ENCODE measurements around the gene NAT14.
"Not testable (repeated sequence)": the region's sequence is repeated elsewhere in the genome, so short reads cannot be mapped to it uniquely, and the experiment has no call there.

NAT14 gene, protein sequence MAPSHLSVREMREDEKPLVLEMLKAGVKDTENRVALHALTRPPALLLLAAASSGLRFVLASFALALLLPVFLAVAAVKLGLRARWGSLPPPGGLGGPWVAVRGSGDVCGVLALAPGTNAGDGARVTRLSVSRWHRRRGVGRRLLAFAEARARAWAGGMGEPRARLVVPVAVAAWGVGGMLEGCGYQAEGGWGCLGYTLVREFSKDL
- total RNA-seq, result 0.25 to 1.3 (median 0.60) reads per million in 18 experiments

GRCh38 chr19:55484593-55485438, at the start of gene NAT14:
Gene NAT14 (plus strand): TSS chr19:55485188. CDS start chr19:55485709, 521 bp downstream.
- DNase-seq, result peak in 1 of 2 donors; percentile 30

DNA sequence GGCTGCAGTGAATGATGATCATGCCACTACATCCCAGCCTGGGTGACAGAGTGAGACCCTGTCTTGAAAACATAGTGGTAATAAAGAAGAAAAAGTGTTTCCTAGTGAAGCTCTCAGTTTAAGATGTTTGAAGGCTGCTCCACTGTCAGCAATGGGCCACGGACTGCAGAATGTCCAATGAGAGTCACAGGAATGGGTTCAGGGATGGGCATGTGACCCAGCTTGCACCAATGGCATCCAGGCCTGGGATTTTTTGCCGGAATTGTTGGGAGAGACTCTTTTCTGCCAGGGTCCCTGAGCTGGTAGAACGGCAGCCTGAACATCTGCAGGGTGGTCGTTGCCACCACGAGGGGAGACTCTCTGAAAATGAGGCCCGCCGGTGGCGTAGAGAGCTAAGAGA, 48.1 kb upstream of the NAT14 start:
- no peak for DNase-seq

DNA sequence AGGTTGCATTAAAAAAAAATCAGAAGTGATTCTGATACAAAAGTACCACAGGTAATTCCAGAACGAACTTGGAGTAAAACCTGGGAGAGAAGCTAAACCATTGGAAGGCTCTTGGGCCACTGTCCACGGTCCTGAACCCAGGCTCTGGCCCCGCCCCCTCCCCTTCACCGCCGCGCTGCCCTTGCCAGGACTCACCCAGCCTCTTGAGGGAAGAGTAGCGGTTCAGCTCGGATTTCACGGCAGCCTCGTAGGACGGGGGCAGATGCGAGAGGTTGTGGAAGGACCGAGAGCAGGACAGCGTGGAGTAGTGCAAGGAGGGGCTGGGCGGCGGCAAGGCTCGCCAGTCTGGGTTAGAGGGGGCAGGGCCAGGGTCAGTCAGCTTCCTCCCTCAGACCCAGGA, 47.6 kb upstream of the NAT14 start:
- DNase-seq, result peak; percentile 47

DNA sequence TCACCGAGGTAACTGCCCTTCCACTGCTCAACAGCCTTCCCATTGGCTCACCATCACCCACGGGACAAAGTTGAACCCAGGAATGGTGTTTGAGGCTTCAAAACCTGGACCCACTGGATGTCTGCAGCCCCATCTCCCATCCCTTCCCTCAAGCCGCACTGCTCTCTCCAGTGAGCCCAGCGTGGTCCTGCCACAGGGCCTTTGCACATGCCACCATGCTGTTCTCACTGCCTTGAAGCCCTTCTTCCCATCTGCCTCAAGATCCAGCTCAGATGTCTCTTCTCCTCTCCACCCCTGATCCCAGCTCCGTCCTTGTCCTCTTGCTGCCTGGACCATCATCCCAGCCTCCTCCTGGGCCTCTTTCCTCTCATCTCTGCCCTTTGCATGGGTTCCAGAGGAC, 45.9 kb upstream of the NAT14 start:
- no peak for DNase-seq

DNA sequence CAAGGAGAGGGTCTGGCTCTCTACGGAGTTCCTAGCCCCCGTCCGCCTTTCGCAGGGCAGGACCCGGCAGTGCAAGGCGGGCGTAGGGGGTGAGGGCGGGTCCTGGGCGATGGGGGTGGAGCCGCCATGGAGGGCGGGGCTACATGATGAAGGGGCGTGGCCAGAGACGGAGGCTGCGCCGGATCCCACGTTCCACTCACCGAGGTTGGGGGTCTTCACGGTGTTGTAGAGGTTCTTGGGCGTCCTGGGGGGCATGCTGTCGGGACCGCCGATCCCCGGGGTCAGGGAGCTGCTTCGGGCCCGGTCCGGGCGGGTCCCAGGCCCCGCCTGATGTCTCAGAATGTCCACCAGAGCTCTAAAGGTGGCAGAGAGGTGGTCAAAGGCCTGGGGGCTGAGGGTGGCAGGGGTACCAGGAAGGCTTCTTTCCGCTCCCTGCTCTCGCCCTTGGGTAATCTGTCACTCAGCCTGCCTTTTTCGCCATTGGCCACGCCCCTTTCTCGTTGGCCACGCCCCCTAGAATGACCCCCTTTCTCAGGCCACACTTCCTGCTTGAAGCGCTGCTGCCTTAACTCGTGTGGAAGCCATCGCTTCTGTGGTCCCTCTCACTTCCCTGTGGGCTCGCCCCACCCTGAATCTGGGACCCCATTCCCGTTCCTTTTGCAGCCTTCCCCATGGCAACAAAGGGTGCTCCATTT, 44.4 kb upstream of the NAT14 start:
- no peak for DNase-seq

DNA sequence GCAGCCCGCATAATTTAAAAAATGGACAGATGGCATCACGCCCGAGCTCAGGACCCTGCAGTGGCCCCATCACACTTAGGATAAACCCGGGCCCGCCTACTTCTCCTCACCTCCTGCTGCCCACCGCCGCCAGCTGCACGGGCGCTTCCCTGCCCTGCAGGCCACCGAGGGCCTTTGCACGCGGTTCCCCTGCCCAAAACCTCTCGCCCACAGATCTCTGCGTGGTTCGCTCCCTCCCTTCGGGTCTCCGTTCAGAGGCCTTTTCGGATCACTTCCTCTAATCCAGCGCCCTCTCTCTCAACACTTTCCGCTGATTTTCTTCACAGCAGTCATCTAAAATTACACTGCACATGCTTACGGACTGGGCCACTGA, 43.7 kb upstream of the NAT14 start:
- DNase-seq, result peak; percentile 51 to 53

- no peak for DNase-seq
Observed at GRCh38 chr19:55441692-55442321, 43.2 kb upstream of the NAT14 start.

DNA sequence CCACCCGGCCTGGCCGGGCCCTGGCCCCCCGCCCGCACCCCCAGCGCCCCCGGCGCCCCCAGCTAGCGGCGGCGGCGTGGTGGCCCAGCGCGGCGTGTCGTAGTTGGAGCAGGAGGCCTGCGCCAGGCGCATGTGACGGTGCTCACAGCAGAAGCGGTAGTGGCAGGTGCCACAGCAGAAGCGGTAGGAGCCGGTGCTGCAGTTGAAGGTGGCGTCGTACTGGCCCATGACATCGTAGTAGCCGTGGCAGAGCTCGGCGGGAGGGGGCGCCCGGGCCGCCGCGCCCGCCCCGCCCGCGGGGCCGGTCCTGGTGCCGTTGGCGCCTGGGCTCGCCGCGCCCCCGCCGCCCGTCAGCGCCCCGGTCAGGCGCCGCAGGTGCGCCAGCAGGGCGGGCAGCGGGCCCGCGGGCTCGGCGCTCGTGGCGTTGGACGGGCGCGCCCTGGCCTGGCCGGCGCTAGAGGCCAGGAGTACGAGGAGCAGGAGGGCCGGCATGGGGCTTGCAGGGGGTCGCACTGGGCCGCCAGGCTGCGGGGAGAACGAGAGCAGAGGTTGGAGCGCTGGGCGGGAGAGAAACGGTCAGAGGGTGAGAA, 42.5 kb upstream of the NAT14 start:
- DNase-seq, result no peak

DNA sequence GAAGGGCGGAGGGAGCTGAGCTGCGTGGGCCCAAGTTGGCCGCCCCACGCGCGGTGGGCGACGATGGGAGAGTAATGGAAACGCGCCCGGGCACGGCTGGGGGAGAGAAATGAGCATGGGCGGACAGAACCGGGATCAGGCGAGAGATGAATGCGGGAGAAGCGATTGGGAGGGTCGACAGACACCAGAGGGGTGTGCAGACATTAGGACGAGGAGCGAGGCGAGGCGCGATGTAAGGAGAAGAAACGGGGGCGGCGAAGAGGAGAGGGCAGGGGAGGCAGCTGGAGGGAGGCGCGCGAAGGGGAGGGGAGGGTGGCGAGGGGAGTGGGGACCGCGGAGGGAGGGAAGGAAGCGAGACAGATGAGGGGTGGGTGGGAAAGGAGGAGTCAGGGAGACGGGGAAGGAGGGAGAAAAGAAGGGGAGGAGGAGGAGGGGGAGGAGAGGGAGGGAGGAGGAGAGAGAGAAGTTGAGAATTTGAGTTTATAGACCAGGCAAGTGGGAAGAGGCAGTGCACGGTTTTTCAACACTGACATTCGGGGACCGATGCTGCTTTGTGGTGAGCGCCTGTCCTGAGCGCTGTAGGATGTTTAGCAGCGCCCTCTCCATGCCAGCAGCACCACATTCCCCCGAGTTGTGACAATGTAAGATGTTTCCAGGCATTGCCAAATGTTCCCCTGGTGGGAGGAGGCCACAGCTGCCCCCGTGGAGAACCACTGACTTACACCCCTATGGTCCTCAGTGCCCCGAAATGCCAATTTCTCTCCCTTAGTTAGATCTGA, 41.8 kb upstream of the NAT14 start, which contains the start of gene SHISA7:
SHISA7 (minus strand) TSS at position 256 of the 779 bp plus-strand sequence. CDS start 437 bp downstream, outside the sequence.
- DNase-seq, result no peak

DNA sequence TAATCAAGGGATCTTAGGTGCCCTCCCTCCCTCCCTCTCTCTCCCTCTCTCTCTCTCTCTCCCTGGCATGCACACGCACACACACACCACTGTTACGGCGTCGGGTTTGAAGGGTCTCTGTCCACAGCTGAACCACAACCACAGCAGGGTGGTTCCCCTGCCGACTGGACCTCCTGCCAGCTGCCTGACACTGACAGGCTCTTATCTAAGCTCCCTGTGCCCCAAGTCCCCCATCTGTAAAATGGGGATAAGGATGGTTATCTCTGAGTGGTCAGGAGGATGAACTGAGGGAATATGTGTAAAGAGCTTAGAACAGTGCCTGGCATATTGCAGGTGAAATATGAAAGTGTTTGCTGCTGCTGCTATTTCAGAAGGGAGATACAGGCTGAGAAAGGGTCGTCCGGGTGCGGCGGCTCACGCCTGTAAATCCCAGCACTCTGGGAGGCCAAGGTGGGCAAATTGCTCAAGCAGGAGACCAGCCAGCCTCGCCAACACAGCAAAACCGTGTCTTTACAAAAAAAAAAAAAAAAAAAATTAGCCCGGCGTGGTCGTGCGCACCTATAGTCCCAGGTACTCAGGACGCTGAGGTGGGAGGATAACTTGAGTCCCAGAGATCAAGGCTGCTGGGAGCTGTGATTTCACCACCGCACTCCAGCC, 41.0 kb upstream of the NAT14 start:
- DNase-seq, result no peak

- DNase-seq, result no peak
Observed at GRCh38 chr19:55444646-55445045, 40.3 kb upstream of the NAT14 start.

DNA sequence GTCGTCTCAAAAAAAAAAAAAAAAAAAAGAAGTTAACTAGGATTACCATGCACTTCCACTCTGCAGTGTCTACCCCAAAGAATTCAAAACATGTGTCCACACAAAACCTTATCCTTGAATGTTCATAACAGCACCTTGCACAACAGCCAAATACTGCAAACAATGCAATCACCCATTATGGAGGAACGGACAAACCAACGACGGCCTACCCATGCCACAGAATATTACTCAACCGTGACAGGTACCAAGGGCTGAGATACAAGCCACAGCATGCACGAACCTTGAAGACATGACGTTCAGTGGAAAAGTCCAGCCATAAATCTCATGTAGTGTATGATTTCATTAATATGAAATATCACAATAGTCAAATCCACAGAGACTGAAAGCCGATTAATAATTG, 38.9 kb upstream of the NAT14 start:
- no peak for DNase-seq

- DNase-seq, result no peak
Observed at GRCh38 chr19:55447421-55448174, 37.4 kb upstream of the NAT14 start.

DNA sequence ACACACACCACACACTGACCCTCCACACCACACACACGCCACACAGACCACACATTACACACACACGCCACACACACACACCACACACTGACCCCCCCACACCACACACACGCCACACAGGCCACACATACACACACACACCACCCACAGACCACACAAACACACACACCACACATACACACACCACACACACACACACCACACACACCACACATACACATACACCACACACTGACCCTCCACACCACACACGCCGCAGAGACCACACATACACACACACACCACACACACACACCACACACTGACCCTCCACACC, 36.9 kb upstream of the NAT14 start:
- not testable (repeated sequence) for DNase-seq

- no peak for DNase-seq
Observed at GRCh38 chr19:55449469-55449868, 35.5 kb upstream of the NAT14 start.

- no peak for DNase-seq
Observed at GRCh38 chr19:55451163-55451964, 33.6 kb upstream of the NAT14 start.

- no peak for DNase-seq
Observed at GRCh38 chr19:55451965-55452748, 32.8 kb upstream of the NAT14 start.

GRCh38 chr19:55452749-55453346, 32.1 kb upstream of the NAT14 start:
- DNase-seq, result peak; percentile 27 to 47
